ENCODE results near the gene B3GLCT.

- no peak for TF ChIP-seq SP1 (IDR thresholded peaks at IDR 0.05)
- TF ChIP-seq, protein P1, sequence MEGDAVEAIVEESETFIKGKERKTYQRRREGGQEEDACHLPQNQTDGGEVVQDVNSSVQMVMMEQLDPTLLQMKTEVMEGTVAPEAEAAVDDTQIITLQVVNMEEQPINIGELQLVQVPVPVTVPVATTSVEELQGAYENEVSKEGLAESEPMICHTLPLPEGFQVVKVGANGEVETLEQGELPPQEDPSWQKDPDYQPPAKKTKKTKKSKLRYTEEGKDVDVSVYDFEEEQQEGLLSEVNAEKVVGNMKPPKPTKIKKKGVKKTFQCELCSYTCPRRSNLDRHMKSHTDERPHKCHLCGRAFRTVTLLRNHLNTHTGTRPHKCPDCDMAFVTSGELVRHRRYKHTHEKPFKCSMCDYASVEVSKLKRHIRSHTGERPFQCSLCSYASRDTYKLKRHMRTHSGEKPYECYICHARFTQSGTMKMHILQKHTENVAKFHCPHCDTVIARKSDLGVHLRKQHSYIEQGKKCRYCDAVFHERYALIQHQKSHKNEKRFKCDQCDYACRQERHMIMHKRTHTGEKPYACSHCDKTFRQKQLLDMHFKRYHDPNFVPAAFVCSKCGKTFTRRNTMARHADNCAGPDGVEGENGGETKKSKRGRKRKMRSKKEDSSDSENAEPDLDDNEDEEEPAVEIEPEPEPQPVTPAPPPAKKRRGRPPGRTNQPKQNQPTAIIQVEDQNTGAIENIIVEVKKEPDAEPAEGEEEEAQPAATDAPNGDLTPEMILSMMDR (IDR thresholded peaks at IDR 0.05; ENCODE audit: low read depth, low read length, missing input control): no peak
These were observed 20.5 kb upstream of the B3GLCT start for GRCh38 chr13:31179241-31179640.

Data from liver (tissue), 3 donors.